Esophagus muscularis mucosa (tissue), 4 donors: Measurements from ENCODE around the gene DGUOK. TPM values are rescaled to one million over a fixed set of nuclear protein-coding genes. Genes with fewer than 3 reads are reported as not detected.

Experiments used
- DNase-seq: peaks from one replicate; pipeline ENCODE4 v3.0.0-alpha.2; 2017; ENCODE audit errors: extremely low spot score
- H3K27ac ChIP-seq, 4 donors: fragments of 200-600 bp; sonication (generic); replicated peaks in 1 of 4; 1 replicate in 3 of 4; 2 replicates in 1 of 4; pipeline ENCODE4 v1.5.1; 2016 to 2019; ENCODE audit warnings: mild to moderate bottlenecking in 1 of 4
- H3K27me3 ChIP-seq, 4 donors: fragments of 200-600 bp; sonication (generic); one replicate each; pipeline versions ENCODE4 v1.5.1 to v1.6.0; 2016 to 2019
- H3K36me3 ChIP-seq, 4 donors: fragments of 200-600 bp; sonication (generic); one replicate each; pipeline ENCODE4 v1.5.1; 2016 to 2019
- H3K4me1 ChIP-seq, 4 donors: fragments of 200-600 bp; sonication (generic); one replicate each; pipeline ENCODE4 v1.5.1; 2016 to 2019
- H3K4me3 ChIP-seq, 4 donors: fragments of 200-600 bp; sonication (generic); 1 replicate in 2 of 4; 2 replicates in 2 of 4; pipeline ENCODE4 v1.5.1; 2016 to 2019; ENCODE audit warnings: mild to moderate bottlenecking in 4 of 4, moderate library complexity in 1 of 4
- H3K9me3 ChIP-seq, 4 donors: fragments of 200-600 bp; sonication (generic); 1 replicate in 3 of 4; 2 replicates in 1 of 4; pipeline ENCODE4 v1.5.1; 2016 to 2019
- EP300 ChIP-seq: sonication (generic); formaldehyde crosslinking; IDR thresholded peaks from one replicate; pipeline ENCODE4 v1.6.1; 2017; ENCODE audit warnings: antibody characterized with exemption
- POLR2A ChIP-seq: fragments of 450-650 bp; IDR thresholded peaks from one replicate; pipeline ENCODE4 v1.6.1; 2017; ENCODE audit warnings: antibody characterized with exemption, moderate library complexity, mild to moderate bottlenecking, low read depth
- POLR2AphosphoS5 ChIP-seq, 2 donors: sonication (generic); formaldehyde crosslinking; IDR thresholded peaks; one replicate each; pipeline ENCODE4 v1.6.1; 2017; ENCODE audit warnings: antibody characterized with exemption in 2 of 2
- WGBS: methylation state at CpG from one replicate; pipeline ENCODE4 v1.1.5; 2018; 5-methylcytosine and 5-hydroxymethylcytosine counted together
- intact Hi-C: fragments of 100-400 bp; cut with DNase I; formaldehyde crosslinking; loops from one replicate; pipeline ENCODE4 v1.15.1; 2023
- total RNA-seq, 4 donors: library from RNA; depleted of rRNA; stranded (reverse); fragments of >200 nt; gene quantifications; one replicate each; pipeline versions ENCODE4 v1.1.0 to v1.2.1, GENCODE V29; 2016
- TF ChIP-seq, protein P1 (sequence below), 3 experiments: fragments of 200-600 bp in 2 of 3; fragments of 450-650 bp in 1 of 3; sonication (generic) in 2 of 3; IDR thresholded peaks; one replicate each; pipeline ENCODE4 v1.5.1; 2017 to 2019; ENCODE audit warnings: antibody characterized with exemption in 3 of 3, mild to moderate bottlenecking in 2 of 3, moderate library complexity in 1 of 3

The DGUOK gene
- total RNA-seq, 4 donors from 2014 or later, result 31.6 to 50.7 (median 36.6) TPM

DNA sequence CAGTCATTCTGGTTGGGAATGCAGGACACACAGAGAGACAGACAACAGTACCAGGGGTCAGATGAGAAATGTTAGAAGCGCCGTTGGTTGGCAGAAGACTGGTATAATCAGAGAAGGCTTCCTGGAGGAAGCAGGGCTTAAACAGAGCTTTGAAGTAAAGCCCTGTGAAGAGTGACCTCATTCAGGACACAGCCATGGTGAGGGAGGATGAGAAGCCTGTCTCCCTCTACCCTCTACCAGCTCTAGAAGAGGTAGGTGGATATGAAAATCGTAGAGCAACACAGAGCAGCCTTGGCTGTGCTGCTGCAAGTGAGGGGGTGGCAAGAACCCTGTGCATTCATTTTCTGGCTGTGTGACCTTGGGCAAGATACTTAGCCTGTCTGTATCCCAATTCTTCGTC, 72.3 kb downstream of the DGUOK start:
- Histone ChIP-seq H3K4me3 (no peak overlapping the region), H3K4me1 (peaks cover 22 to 42% (median 37%) of the 10 kb centered on the region in 4 donors), H3K9me3 (no peaks in the 10 kb centered on the region), H3K27ac (no peak overlapping the region), H3K36me3 (no peaks in the 10 kb centered on the region), H3K27me3 (no peaks in the 10 kb centered on the region)
- no peak for DNase-seq
- WGBS, result 94% methylated on average over 4 of the region's 4 CpGs
- intact Hi-C loops, result no loop called here
- TF ChIP-seq POLR2AphosphoS5 (IDR thresholded peaks at IDR 0.05) (no peak), POLR2A (no peak), EP300 (no peak)
- TF ChIP-seq, protein P1, sequence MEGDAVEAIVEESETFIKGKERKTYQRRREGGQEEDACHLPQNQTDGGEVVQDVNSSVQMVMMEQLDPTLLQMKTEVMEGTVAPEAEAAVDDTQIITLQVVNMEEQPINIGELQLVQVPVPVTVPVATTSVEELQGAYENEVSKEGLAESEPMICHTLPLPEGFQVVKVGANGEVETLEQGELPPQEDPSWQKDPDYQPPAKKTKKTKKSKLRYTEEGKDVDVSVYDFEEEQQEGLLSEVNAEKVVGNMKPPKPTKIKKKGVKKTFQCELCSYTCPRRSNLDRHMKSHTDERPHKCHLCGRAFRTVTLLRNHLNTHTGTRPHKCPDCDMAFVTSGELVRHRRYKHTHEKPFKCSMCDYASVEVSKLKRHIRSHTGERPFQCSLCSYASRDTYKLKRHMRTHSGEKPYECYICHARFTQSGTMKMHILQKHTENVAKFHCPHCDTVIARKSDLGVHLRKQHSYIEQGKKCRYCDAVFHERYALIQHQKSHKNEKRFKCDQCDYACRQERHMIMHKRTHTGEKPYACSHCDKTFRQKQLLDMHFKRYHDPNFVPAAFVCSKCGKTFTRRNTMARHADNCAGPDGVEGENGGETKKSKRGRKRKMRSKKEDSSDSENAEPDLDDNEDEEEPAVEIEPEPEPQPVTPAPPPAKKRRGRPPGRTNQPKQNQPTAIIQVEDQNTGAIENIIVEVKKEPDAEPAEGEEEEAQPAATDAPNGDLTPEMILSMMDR (IDR thresholded peaks at IDR 0.05), result no peak

DNA sequence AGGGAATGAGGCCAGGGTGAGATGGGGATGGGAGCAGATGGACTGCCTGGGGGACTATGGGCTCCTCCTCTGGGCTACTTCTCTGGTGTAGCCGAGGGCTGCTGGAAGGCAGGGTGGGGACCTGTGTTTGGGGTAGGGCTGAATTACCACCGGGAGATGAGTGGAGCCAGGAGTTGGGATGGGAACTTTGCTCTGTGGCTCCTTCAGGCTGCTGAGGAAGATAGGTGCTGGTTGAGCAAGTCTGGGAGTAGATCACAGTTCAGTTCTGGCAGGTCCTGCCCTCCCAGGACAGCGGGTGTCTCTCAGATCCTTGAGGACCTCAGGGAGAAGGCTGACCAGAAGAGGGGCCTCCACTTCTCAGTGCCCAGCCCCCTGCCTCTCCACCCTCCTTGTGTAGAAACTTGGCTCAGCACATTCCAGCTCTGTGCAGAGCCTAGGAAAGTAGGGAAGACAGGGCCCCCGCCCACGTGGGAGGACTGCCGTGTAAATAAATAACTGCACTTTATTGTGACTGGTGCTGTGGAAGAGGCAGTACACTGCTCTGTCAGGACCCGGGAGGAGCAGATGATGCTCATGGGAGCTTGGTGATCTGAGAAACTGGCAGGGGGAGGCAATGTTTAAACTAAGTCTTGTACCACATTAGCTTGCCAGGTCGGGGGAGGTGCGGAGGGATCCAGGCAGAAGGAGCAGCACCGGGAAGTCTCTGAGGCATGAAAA, 73.4 kb downstream of the DGUOK start:
- H3K4me1 ChIP-seq, result peaks cover 27 to 53% (median 44%) of the 10 kb centered on the region in 4 donors
- H3K27ac ChIP-seq, result no peak overlapping the region
- intact Hi-C loops, result loop anchor here (5.0 kb wide), 1 partner anchor 73 kb away; the partner anchor contains the start of gene DGUOK
- no peak overlapping the region for H3K4me3 ChIP-seq
- no peaks in the 10 kb centered on the region for H3K36me3 ChIP-seq
- no peaks in the 10 kb centered on the region for H3K27me3 ChIP-seq
- DNase-seq, result no peak
- TF ChIP-seq POLR2AphosphoS5 (IDR thresholded peaks at IDR 0.05) (no peak), EP300 (no peak), POLR2A (no peak)
- TF ChIP-seq, protein P1 (IDR thresholded peaks at IDR 0.05), result no peak
- no peaks in the 10 kb centered on the region for H3K9me3 ChIP-seq
- 23% methylated on average over 10 of the region's 10 CpGs for WGBS

DNA sequence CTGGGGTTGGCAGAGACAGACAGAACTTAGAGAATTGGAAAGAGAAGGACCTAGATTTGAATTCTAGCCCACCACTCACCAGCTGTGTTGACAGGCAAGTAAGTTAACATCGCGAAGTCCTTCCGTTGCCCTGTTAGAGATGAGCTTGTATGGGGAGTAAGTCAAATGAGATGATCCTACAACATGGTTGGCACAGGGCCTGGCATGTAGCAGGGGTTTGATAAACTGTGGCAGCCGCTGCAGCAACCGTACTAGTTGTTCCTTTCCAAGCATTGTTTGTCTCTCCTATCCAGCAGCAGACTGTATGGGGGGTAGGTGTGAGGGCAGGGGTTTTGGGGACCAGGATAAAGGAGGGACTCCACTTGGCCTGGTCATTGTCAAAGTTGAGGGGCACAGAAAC, 74.0 kb downstream of the DGUOK start:
- H3K27ac ChIP-seq, result no peak overlapping the region
- TF ChIP-seq, protein P1 (IDR thresholded peaks at IDR 0.05), result no peak
- TF ChIP-seq EP300 (no peak), POLR2AphosphoS5 (IDR thresholded peaks at IDR 0.05) (no peak), POLR2A (no peak)
- no peak for DNase-seq
- intact Hi-C loops, result loop anchor here (5.0 kb wide), 1 partner anchor 73 kb away; the partner anchor contains the start of gene DGUOK
- H3K36me3 ChIP-seq, result no peaks in the 10 kb centered on the region
- no peaks in the 10 kb centered on the region for H3K27me3 ChIP-seq
- H3K4me3 ChIP-seq, result no peak overlapping the region
- 76% methylated on average over 4 of the region's 5 CpGs for WGBS
- peaks cover 28 to 57% (median 45%) of the 10 kb centered on the region in 4 donors for H3K4me1 ChIP-seq
- no peaks in the 10 kb centered on the region for H3K9me3 ChIP-seq

DNA sequence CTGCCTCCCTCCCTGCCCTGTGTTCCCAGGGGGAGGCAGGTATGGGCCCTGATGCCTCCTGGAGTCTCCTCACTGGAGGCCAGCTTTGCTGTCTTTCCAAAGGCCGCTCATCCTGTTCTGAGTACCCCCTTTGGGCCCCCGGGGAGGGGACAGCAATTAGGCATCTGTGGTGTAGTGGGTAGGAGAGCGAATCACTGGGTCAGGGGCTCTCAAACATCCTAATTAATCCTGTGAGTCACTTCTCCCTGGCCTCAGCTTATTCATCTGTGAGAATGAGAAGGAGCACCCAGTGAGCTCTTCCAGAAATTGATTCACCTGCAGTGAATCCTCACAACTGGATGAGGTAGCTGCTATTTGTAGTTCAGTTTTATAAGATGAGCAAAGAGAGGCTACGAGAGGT, 74.4 kb downstream of the DGUOK start:
- H3K9me3 ChIP-seq, result no peaks in the 10 kb centered on the region
- no peaks in the 10 kb centered on the region for H3K27me3 ChIP-seq
- TF ChIP-seq EP300 (no peak), POLR2A (no peak), POLR2AphosphoS5 (IDR thresholded peaks at IDR 0.05) (no peak)
- TF ChIP-seq, protein P1 (IDR thresholded peaks at IDR 0.05), result no peak
- H3K36me3 ChIP-seq, result peaks cover 0 to under 1% (median 0%) of the 10 kb centered on the region in 4 donors
- no peak for DNase-seq
- intact Hi-C loops, result loop anchor here (5.0 kb wide), 1 partner anchor 74 kb away; the partner anchor contains the start of gene DGUOK
- peak overlapping the region in 1 of 4 donors; percentile 77 for H3K27ac ChIP-seq
- no peak overlapping the region for H3K4me3 ChIP-seq
- WGBS, result 85% methylated on average over 4 of the region's 4 CpGs
- H3K4me1 ChIP-seq, result peaks cover 33 to 62% (median 49%) of the 10 kb centered on the region in 4 donors
